GM23338 (cell line): ENCODE data around the gene NKX3-2. TPM values are rescaled to one million over a fixed set of nuclear protein-coding genes. Genes with fewer than 3 reads are reported as not detected.
A peak's percentile ranks its signal among the peaks of the same experiment; 100 is the strongest.

Source experiments
- ATAC-seq: fragments of 200-7000 bp; cut with Tn5 transposase; 3 replicates; pipeline ENCODE4 v1.9.1; 2020
- DNase-seq: peaks from one replicate; pipeline ENCODE4 v3.0.0-alpha.2; 2015; ENCODE audit warnings: low spot score
- H2AFZ ChIP-seq: fragments of 200-600 bp; sonication (generic); 2 replicates; pipeline ENCODE4 v1.8.0; 2016; ENCODE audit warnings: antibody characterized with exemption, mild to moderate bottlenecking, moderate library complexity
- H3F3A ChIP-seq: fragments of 200-600 bp; sonication (generic); replicated peaks from 2 replicates; pipeline ENCODE4 v1.8.0; 2017; ENCODE audit warnings: antibody characterized with exemption, mixed run types, low read depth
- H3K27ac ChIP-seq: fragments of 200-600 bp; sonication (generic); 2 replicates; pipeline ENCODE4 v1.6.1; 2016; ENCODE audit warnings: low read depth
- H3K27me3 ChIP-seq: fragments of 200-600 bp; sonication (generic); 2 replicates; pipeline ENCODE4 v1.8.0; 2016; ENCODE audit warnings: mild to moderate bottlenecking, mixed run types, moderate library complexity; ENCODE audit not compliant: insufficient read depth
- H3K36me3 ChIP-seq: fragments of 200-600 bp; sonication (generic); 2 replicates; pipeline ENCODE4 v1.8.0; 2016; ENCODE audit warnings: mild to moderate bottlenecking; ENCODE audit not compliant: insufficient read depth
- H3K4me1 ChIP-seq: fragments of 200-600 bp; sonication (generic); 2 replicates; pipeline ENCODE4 v1.8.0; 2016; ENCODE audit warnings: mild to moderate bottlenecking, moderate library complexity; ENCODE audit not compliant: insufficient read depth
- H3K4me2 ChIP-seq: fragments of 200-600 bp; sonication (generic); 2 replicates; pipeline ENCODE4 v1.7.1; 2017; ENCODE audit warnings: mixed run types
- H3K4me3 ChIP-seq: fragments of 200-600 bp; sonication (generic); 2 replicates; pipeline ENCODE4 v1.6.1; 2016; ENCODE audit warnings: mixed run types
- H3K79me2 ChIP-seq: fragments of 200-600 bp; sonication (generic); replicated peaks from 2 replicates; pipeline ENCODE4 v1.8.0; 2017; ENCODE audit warnings: mild to moderate bottlenecking; ENCODE audit not compliant: insufficient read depth
- H3K9me2 ChIP-seq: fragments of 200-600 bp; sonication (generic); 2 replicates; pipeline ENCODE4 v1.8.0; 2017; ENCODE audit not compliant: insufficient read depth
- H4K20me1 ChIP-seq: fragments of 200-600 bp; sonication (generic); replicated peaks from 2 replicates; pipeline ENCODE4 v1.8.0; 2017; ENCODE audit warnings: mild to moderate bottlenecking; ENCODE audit not compliant: insufficient read depth
- H3K27ac Mint-ChIP-seq: 2 replicates; pipeline ENCODE4 v1.8.0; 2020; ENCODE audit warnings: inconsistent platforms, mild to moderate bottlenecking, moderate library complexity, mixed read lengths
- H3K27me3 Mint-ChIP-seq: 3 replicates; pipeline ENCODE4 v1.8.0; 2022; ENCODE audit warnings: low read depth, mild to moderate bottlenecking, moderate library complexity, mixed read lengths, inconsistent platforms; ENCODE audit not compliant: insufficient read depth, poor library complexity
- H3K36me3 Mint-ChIP-seq: 3 replicates; pipeline ENCODE4 v1.8.0; 2021; ENCODE audit warnings: low read depth, mild to moderate bottlenecking, inconsistent platforms, moderate library complexity, mixed read lengths
- H3K4me1 Mint-ChIP-seq: 3 replicates; pipeline ENCODE4 v1.8.0; 2020; ENCODE audit warnings: mild to moderate bottlenecking, inconsistent platforms, mixed read lengths
- H3K4me3 Mint-ChIP-seq: 3 replicates; pipeline ENCODE4 v1.8.0; 2021; ENCODE audit warnings: moderate library complexity, mild to moderate bottlenecking, inconsistent platforms, mixed read lengths
- H3K9me3 Mint-ChIP-seq: 3 replicates; pipeline ENCODE4 v1.8.0; 2020; ENCODE audit warnings: moderate library complexity, mild to moderate bottlenecking, inconsistent platforms, mixed read lengths
- ETS1 ChIP-seq: IDR thresholded peaks from 2 replicates; pipeline ENCODE4 v1.6.1; 2016; ENCODE audit warnings: antibody characterized with exemption
- EZH2 ChIP-seq: fragments of 200-600 bp; sonication (generic); IDR thresholded peaks from one replicate; pipeline ENCODE4 v1.8.0; 2017; ENCODE audit warnings: antibody characterized with exemption, mild to moderate bottlenecking, low read depth; ENCODE audit not compliant: unreplicated experiment
- EZH2phosphoT487 ChIP-seq: fragments of 200-600 bp; sonication (generic); IDR thresholded peaks from one replicate; pipeline ENCODE4 v1.8.1; 2018; ENCODE audit warnings: antibody characterized with exemption; ENCODE audit not compliant: unreplicated experiment
- JUNB ChIP-seq: IDR thresholded peaks from one replicate; pipeline ENCODE4 v1.6.1; 2016; ENCODE audit warnings: antibody characterized with exemption; ENCODE audit not compliant: unreplicated experiment
- NANOG ChIP-seq: IDR thresholded peaks from 2 replicates; pipeline ENCODE4 v1.6.1; 2016; ENCODE audit warnings: antibody characterized with exemption, borderline replicate concordance
- REST ChIP-seq: IDR thresholded peaks from one replicate; pipeline ENCODE4 v1.6.1; 2018; ENCODE audit warnings: antibody characterized with exemption; ENCODE audit not compliant: unreplicated experiment
- STAT1 ChIP-seq: IDR thresholded peaks from one replicate; pipeline ENCODE4 v1.6.1; 2016; ENCODE audit warnings: antibody characterized with exemption; ENCODE audit not compliant: unreplicated experiment
- ZNF331 ChIP-seq: fragments of 250-450 bp; sonication (Bioruptor Pico); IDR thresholded peaks from 2 replicates; pipeline ENCODE4 v1.5.0; 2020; ENCODE audit warnings: low read depth, mild to moderate bottlenecking, moderate library complexity
- ZNF462 ChIP-seq: fragments of 250-450 bp; sonication (Bioruptor Pico); IDR thresholded peaks from 2 replicates; pipeline ENCODE4 v1.5.0; 2020; ENCODE audit warnings: mild to moderate bottlenecking, moderate library complexity
- polyA plus RNA-seq: library from polyadenylated mRNA; unstranded; fragments of >200 nt; fragmentation: Nextera tagmentation; extraction: Ambion mirVana; gene quantifications from 2 replicates; pipeline ENCODE4 v1.2.1, GENCODE V29; 2016
- total RNA-seq: library from RNA; depleted of rRNA; stranded (reverse); fragments of >200 nt; shearing (Covaris generic); gene quantifications from 2 replicates; pipeline ENCODE4 v1.2.3, GENCODE V29; 2014

Gene NKX3-2
- total and polyA plus RNA-seq, 2 experiments from 2014 or later = 0.14 TPM; not detected in 1

- peak overlapping the region; percentile 67 for H3K4me3 Mint-ChIP-seq
- H3K4me3 ChIP-seq = peak overlapping the region; percentile 53
- peaks cover 100% of the 10 kb centered on the region for H3K27me3 ChIP-seq
These were observed 12.7 kb downstream of the NKX3-2 start for GRCh38 chr4:13531625-13531998.

GRCh38 chr4:13530823-13531624 lies 13.3 kb downstream of the NKX3-2 start:
- Histone ChIP-seq H2AFZ (peak overlapping the region; percentile 23), H3K9me2 (no peaks in the 10 kb centered on the region), H3K36me3 (no peaks in the 10 kb centered on the region), H3K27ac (no peak overlapping the region), H3F3A (peaks cover 53% of the 10 kb centered on the region), H3K79me2 (no peaks in the 10 kb centered on the region), H3K4me1 (peaks cover 90% of the 10 kb centered on the region), H3K4me3 (peak overlapping the region; percentile 53), H3K4me2 (peak overlapping the region; percentile 78), H4K20me1 (0 out of 2 replicates have a peak, but pooled peaks cover 7% of the 10 kb centered on the region), H3K27me3 (peaks cover 100% of the 10 kb centered on the region)
- Mint-ChIP-seq H3K36me3 (no peaks in the 10 kb centered on the region), H3K4me1 (peaks cover 66% of the 10 kb centered on the region), H3K27ac (peak overlapping the region; percentile 87), H3K27me3 (peaks cover 90% of the 10 kb centered on the region), H3K9me3 (no peaks in the 10 kb centered on the region), H3K4me3 (peak overlapping the region; percentile 67)
- peak; percentile 64 for ATAC-seq
- peak; percentile 92 for DNase-seq
- TF ChIP-seq REST (no peak), ZNF462 (CRISPR knock-in tag) (no peak), ETS1 (peak; percentile 42; the same call in 1 of the 2 replicates), STAT1 (no peak), EZH2phosphoT487 (peak; percentile 29), EZH2 (peak; percentile 53), JUNB (no peak), NANOG (0 out of 2 replicates have a peak, but pooled peaks have one; percentile 13), ZNF331 (CRISPR knock-in tag) (no peak)

More at GRCh38 chr4:13531625-13531998, 12.7 kb downstream of the NKX3-2 start:
- no peak for TF ChIP-seq ZNF331 (CRISPR knock-in tag)
- TF ChIP-seq EZH2 = peak; percentile 77
- Mint-ChIP-seq H3K9me3 (no peaks in the 10 kb centered on the region), H3K27ac (peak overlapping the region; percentile 58; the same call in 1 of the 2 replicates), H3K36me3 (no peaks in the 10 kb centered on the region), H3K27me3 (peaks cover 90% of the 10 kb centered on the region), H3K4me1 (peaks cover 70% of the 10 kb centered on the region)
- ATAC-seq = no peak
- peaks cover 53% of the 10 kb centered on the region for H3F3A ChIP-seq
- no peak for DNase-seq
- H2AFZ ChIP-seq = no peak overlapping the region
- H3K27ac ChIP-seq = no peak overlapping the region
- peak overlapping the region; percentile 78 for H3K4me2 ChIP-seq
- H3K9me2 ChIP-seq = no peaks in the 10 kb centered on the region
- H3K36me3 ChIP-seq = no peaks in the 10 kb centered on the region
- H3K4me1 ChIP-seq = peaks cover 88% of the 10 kb centered on the region
- H3K79me2 ChIP-seq = no peaks in the 10 kb centered on the region
- 0 out of 2 replicates have a peak, but pooled peaks cover 7% of the 10 kb centered on the region for H4K20me1 ChIP-seq
